COLO668 (cell line): ENCODE results near the gene PLGRKT.
"Not testable (repeated sequence)": the region's sequence is repeated elsewhere in the genome, so short reads cannot be mapped to it uniquely, and the experiment has no call there.

ENCODE experiments used
- DNase-seq: peaks from one replicate; lab custom pipeline; 2025; ENCODE audit not compliant: unreplicated experiment; lab: John Stamatoyannopoulos, UW

Gene PLGRKT

GRCh38 chr9:5321601-5322000 is 116.1 kb downstream of the PLGRKT start:
- DNase-seq = not testable (repeated sequence)

- DNase-seq = no peak
Measured at GRCh38 chr9:5321058-5321457, 116.7 kb downstream of the PLGRKT start.

- not testable (repeated sequence) for DNase-seq
Measured at GRCh38 chr9:5316406-5316805, 121.3 kb downstream of the PLGRKT start.

- DNase-seq = no peak
Measured at GRCh38 chr9:5315187-5315923, 122.4 kb downstream of the PLGRKT start.

GRCh38 chr9:5310851-5311250 is 126.9 kb downstream of the PLGRKT start:
- DNase-seq = no peak
